Esophagus squamous epithelium (tissue), 5 donors: ENCODE results near the gene MIEN1. TPM values are rescaled to one million over a fixed set of nuclear protein-coding genes. Genes with fewer than 3 reads are reported as not detected.
A peak's percentile ranks its signal among the peaks of the same experiment; 100 is the strongest.

Experiments
- DNase-seq: peaks from one replicate; lab custom pipeline; 2025; lab: John Stamatoyannopoulos, UW
- H3K27ac ChIP-seq, 4 donors: fragments of 200-600 bp; sonication (generic); one replicate each; pipeline ENCODE4 v1.5.1; 2016 to 2019; ENCODE audit warnings: mild to moderate bottlenecking in 1 of 4
- H3K27me3 ChIP-seq, 4 donors: fragments of 200-600 bp; sonication (generic); 1 replicate in 3 of 4; 2 replicates in 1 of 4; pipeline versions ENCODE4 v1.5.1 to v1.6.0; 2017 to 2021; ENCODE audit warnings: antibody characterized with exemption in 1 of 4
- H3K36me3 ChIP-seq, 3 donors: fragments of 200-600 bp; sonication (generic); one replicate each; pipeline ENCODE4 v1.5.1; 2016 to 2019
- H3K4me1 ChIP-seq, 3 donors: fragments of 200-600 bp; sonication (generic); one replicate each; pipeline ENCODE4 v1.5.1; 2017 to 2019
- H3K4me3 ChIP-seq, 4 donors: fragments of 200-600 bp; sonication (generic); 1 replicate in 3 of 4; 2 replicates in 1 of 4; pipeline ENCODE4 v1.5.1; 2016 to 2019; ENCODE audit warnings: mild to moderate bottlenecking in 2 of 4, moderate library complexity in 1 of 4
- H3K9me3 ChIP-seq, 3 donors: fragments of 200-600 bp; sonication (generic); one replicate each; pipeline ENCODE4 v1.5.1; 2016 to 2019
- CTCF ChIP-seq, 6 experiments: fragments of 450-650 bp in 4 of 6; fragments of 200-600 bp in 2 of 6; sonication (generic) in 2 of 6; IDR thresholded peaks; one replicate each; pipeline ENCODE4 v1.5.1; 2016 to 2019; ENCODE audit warnings: antibody characterized with exemption in 6 of 6, mild to moderate bottlenecking in 4 of 6, moderate library complexity in 4 of 6
- POLR2A ChIP-seq, 4 donors: fragments of 450-650 bp; IDR thresholded peaks; one replicate each; pipeline ENCODE4 v1.6.1; 2017; ENCODE audit warnings: antibody characterized with exemption in 4 of 4, mild to moderate bottlenecking in 4 of 4, moderate library complexity in 3 of 4
- WGBS, 2 donors: methylation state at CpG; one replicate each; pipeline ENCODE4 v1.1.5; 2018; 5-methylcytosine and 5-hydroxymethylcytosine counted together
- intact Hi-C: fragments of 100-400 bp; cut with DNase I; formaldehyde crosslinking; loops from one replicate; pipeline ENCODE4 v1.15.0; 2022
- total RNA-seq, 4 donors: library from RNA; depleted of rRNA; stranded (reverse); fragments of >200 nt; gene quantifications; one replicate each; pipeline ENCODE4 v1.1.0, GENCODE V29; 2016
- donor health status: DM: yes; HTN: yes; CAD: no.

MIEN1 gene
- total RNA-seq, 4 donors from 2014 or later, result 44.4 to 55.2 (median 53.2) TPM

- Histone ChIP-seq H3K27ac (no peak overlapping the region), H3K4me1 (peaks cover 0 to 31% (median 2%) of the 10 kb centered on the region in 3 donors), H3K27me3 (peaks cover 0 to 43% (median 0%) of the 10 kb centered on the region in 4 donors), H3K9me3 (no peaks in the 10 kb centered on the region), H3K4me3 (no peak overlapping the region), H3K36me3 (peaks cover 5 to 65% (median 36%) of the 10 kb centered on the region in 3 donors)
- 91% methylated on average over 4 of the region's 8 CpGs; no CpG with 5 or more reads in 1 of the 2 donors for WGBS, 2 donors
- intact Hi-C loops, result no loop called here
- no peak for DNase-seq
- no peak for TF ChIP-seq POLR2A (IDR thresholded peaks at IDR 0.05)
- TF ChIP-seq CTCF (IDR thresholded peaks at IDR 0.05), result no peak
Observed at GRCh38 chr17:39744836-39745215, 14.5 kb upstream of the MIEN1 start.

- Histone ChIP-seq H3K9me3 (no peaks in the 10 kb centered on the region), H3K27ac (no peak overlapping the region), H3K4me3 (no peak overlapping the region), H3K4me1 (peaks cover 0 to 31% (median 7%) of the 10 kb centered on the region in 3 donors), H3K27me3 (peaks cover 0 to 49% (median 0%) of the 10 kb centered on the region in 4 donors), H3K36me3 (peaks cover 5 to 65% (median 36%) of the 10 kb centered on the region in 3 donors)
- WGBS, 2 donors, result 83 to 89% methylated on average over 5 to 7 of the region's 16 CpGs
- intact Hi-C loops, result no loop called here
- no peak for TF ChIP-seq CTCF (IDR thresholded peaks at IDR 0.05)
- no peak for TF ChIP-seq POLR2A (IDR thresholded peaks at IDR 0.05)
- no peak for DNase-seq
Observed at GRCh38 chr17:39744075-39744835, 13.9 kb upstream of the MIEN1 start.

GRCh38 chr17:39742856-39743436 lies 12.6 kb upstream of the MIEN1 start:
- DNase-seq, result no peak
- WGBS, 2 donors, result 73 to 88% methylated on average over 3 to 11 of the region's 21 CpGs
- H3K36me3 ChIP-seq, result peaks cover 5 to 61% (median 36%) of the 10 kb centered on the region in 3 donors
- H3K4me3 ChIP-seq, result no peak overlapping the region
- H3K4me1 ChIP-seq, result peaks cover 4 to 44% (median 18%) of the 10 kb centered on the region in 3 donors
- no peak for TF ChIP-seq POLR2A (IDR thresholded peaks at IDR 0.05)
- TF ChIP-seq CTCF (IDR thresholded peaks at IDR 0.05), result no peak
- H3K27me3 ChIP-seq, result peaks cover 0 to 62% (median 0%) of the 10 kb centered on the region in 4 donors
- intact Hi-C loops, result no loop called here
- no peaks in the 10 kb centered on the region for H3K9me3 ChIP-seq
- H3K27ac ChIP-seq, result no peak overlapping the region

- Histone ChIP-seq H3K27ac (peak overlapping the region in 3 of 4 donors; percentile 13 to 98 (median 96)), H3K36me3 (peaks cover 5 to 54% (median 35%) of the 10 kb centered on the region in 3 donors), H3K27me3 (peaks cover 0 to 68% (median 0%) of the 10 kb centered on the region in 4 donors), H3K4me1 (peaks cover 8 to 51% (median 18%) of the 10 kb centered on the region in 3 donors), H3K4me3 (no peak overlapping the region), H3K9me3 (no peaks in the 10 kb centered on the region)
- intact Hi-C loops, result no loop called here
- TF ChIP-seq CTCF (IDR thresholded peaks at IDR 0.05), result no peak
- TF ChIP-seq POLR2A (IDR thresholded peaks at IDR 0.05), result no peak
- 75 to 87% methylated on average over 7 to 11 of the region's 18 CpGs for WGBS, 2 donors
- DNase-seq, result no peak
Observed at GRCh38 chr17:39742126-39742855, 12.0 kb upstream of the MIEN1 start.
